Keratinocyte (primary cell): Measurements from ENCODE around the gene KIFC3.
"Not testable (repeated sequence)": the region's sequence is repeated elsewhere in the genome, so short reads cannot be mapped to it uniquely, and the experiment has no call there.

Experiments used
- EZH2 ChIP-seq: IDR thresholded peaks from one replicate; pipeline ENCODE4 v1.6.1; 2012; ENCODE audit warnings: inconsistent platforms, mild to moderate bottlenecking, low read length, moderate library complexity
- TF ChIP-seq, protein P1 (sequence below), 3 experiments: IDR thresholded peaks in 1 of 3; conservative IDR thresholded peaks in 1 of 3; optimal IDR thresholded peaks in 1 of 3; 2 replicates in 2 of 3; 3 replicates in 1 of 3; pipeline versions ENCODE3 to v1.5.1; 2011; ENCODE audit warnings: low read length in 3 of 3, mild to moderate bottlenecking in 3 of 3, moderate library complexity in 2 of 3, control low read depth in 1 of 3, inconsistent platforms in 1 of 3; ENCODE audit not compliant: insufficient read depth in 2 of 3; ENCODE audit errors: extremely low read depth in 1 of 3

DNA sequence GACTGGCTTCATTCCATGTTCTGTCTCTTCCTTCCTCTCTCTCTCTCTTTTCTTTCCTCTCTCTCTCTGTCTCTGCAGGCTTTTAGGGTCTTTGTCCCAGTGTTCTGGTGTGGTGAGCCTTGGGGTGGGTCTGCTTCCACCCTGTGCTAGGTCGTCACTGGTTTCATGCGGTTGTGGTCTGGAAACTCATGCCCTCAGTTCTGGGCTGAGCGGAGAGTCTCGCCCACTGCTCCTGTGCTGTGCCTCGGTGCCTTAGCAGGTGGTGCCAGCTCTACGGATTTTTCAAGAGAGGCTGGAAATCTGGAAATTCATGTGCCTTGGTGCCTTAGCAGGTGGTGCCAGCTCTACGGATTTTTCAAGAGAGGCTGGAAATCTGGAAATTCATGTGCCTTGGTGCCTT lies 56.0 kb downstream of the KIFC3 start:
- TF ChIP-seq, protein P1, sequence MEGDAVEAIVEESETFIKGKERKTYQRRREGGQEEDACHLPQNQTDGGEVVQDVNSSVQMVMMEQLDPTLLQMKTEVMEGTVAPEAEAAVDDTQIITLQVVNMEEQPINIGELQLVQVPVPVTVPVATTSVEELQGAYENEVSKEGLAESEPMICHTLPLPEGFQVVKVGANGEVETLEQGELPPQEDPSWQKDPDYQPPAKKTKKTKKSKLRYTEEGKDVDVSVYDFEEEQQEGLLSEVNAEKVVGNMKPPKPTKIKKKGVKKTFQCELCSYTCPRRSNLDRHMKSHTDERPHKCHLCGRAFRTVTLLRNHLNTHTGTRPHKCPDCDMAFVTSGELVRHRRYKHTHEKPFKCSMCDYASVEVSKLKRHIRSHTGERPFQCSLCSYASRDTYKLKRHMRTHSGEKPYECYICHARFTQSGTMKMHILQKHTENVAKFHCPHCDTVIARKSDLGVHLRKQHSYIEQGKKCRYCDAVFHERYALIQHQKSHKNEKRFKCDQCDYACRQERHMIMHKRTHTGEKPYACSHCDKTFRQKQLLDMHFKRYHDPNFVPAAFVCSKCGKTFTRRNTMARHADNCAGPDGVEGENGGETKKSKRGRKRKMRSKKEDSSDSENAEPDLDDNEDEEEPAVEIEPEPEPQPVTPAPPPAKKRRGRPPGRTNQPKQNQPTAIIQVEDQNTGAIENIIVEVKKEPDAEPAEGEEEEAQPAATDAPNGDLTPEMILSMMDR (optimal IDR thresholded peaks at IDR 0.05 in 1 of 3, IDR thresholded peaks at IDR 0.05 in 1 of 3, conservative IDR thresholded peaks at IDR 0.05 in 1 of 3; ENCODE audit: extremely low read depth in 1 of 3, insufficient read depth in 2 of 3, low read length in 3 of 3) = not testable (repeated sequence)
- not testable (repeated sequence) for TF ChIP-seq EZH2
